GM23338 (cell line): ENCODE results near the gene NUSAP1.

Experiments
- CREB1 ChIP-seq: fragments of 250-450 bp; sonication (Bioruptor Pico); IDR thresholded peaks from 2 replicates; pipeline ENCODE4 v1.5.0; 2020; ENCODE audit warnings: low read depth, mild to moderate bottlenecking, moderate library complexity
- EZH2 ChIP-seq: fragments of 200-600 bp; sonication (generic); IDR thresholded peaks from one replicate; pipeline ENCODE4 v1.8.0; 2017; ENCODE audit warnings: antibody characterized with exemption, mild to moderate bottlenecking, low read depth; ENCODE audit not compliant: unreplicated experiment
- EZH2phosphoT487 ChIP-seq: fragments of 200-600 bp; sonication (generic); IDR thresholded peaks from one replicate; pipeline ENCODE4 v1.8.1; 2018; ENCODE audit warnings: antibody characterized with exemption; ENCODE audit not compliant: unreplicated experiment
- JUNB ChIP-seq: IDR thresholded peaks from one replicate; pipeline ENCODE4 v1.6.1; 2016; ENCODE audit warnings: antibody characterized with exemption; ENCODE audit not compliant: unreplicated experiment
- POLR2AphosphoS5 ChIP-seq: IDR thresholded peaks from 2 replicates; pipeline ENCODE4 v1.6.1; 2016; ENCODE audit warnings: antibody characterized with exemption, low read depth
- TF ChIP-seq, protein P1 (sequence below), 2 experiments: fragments of 200-600 bp in 1 of 2; sonication (generic) in 1 of 2; conservative IDR thresholded peaks; 2 replicates each; pipeline versions ENCODE4 v1.5.1 to v1.6.1; 2016 to 2017; ENCODE audit warnings: antibody characterized with exemption in 2 of 2, low read depth in 2 of 2, mild to moderate bottlenecking in 2 of 2, moderate library complexity in 1 of 2
- TF ChIP-seq, protein P2 (sequence below): IDR thresholded peaks from one replicate; pipeline ENCODE4 v1.6.1; 2018; ENCODE audit warnings: antibody characterized with exemption; ENCODE audit not compliant: unreplicated experiment

DNA sequence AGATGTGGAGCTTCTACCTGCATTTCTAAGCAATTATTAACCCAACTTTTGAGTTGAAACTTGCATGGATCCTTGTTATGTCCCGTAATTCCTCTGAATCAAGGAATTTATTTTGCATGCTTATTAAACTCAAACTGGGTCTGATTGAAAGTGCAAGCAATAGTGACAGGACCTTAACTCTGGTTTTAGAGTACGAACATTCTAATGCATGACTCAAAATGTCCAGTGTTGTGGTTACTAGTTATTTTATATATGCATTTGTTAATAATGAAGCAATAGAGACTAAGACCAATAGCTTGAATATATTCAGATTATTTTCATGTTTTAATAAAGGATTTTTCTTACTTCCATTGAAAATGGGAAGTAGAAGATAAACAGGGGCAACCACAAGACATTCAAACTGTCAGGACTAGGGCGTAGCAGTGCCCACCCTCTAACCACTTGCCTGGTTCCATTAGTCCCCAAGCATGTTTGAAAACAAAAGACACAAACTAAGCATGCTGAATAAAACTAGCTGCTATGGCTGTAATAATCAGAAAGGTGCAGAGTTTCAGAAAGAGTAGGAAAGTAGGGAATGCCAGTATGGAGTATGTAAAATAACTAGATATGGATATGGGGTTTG lies 28.4 kb upstream of the NUSAP1 start:
- TF ChIP-seq, protein P1, sequence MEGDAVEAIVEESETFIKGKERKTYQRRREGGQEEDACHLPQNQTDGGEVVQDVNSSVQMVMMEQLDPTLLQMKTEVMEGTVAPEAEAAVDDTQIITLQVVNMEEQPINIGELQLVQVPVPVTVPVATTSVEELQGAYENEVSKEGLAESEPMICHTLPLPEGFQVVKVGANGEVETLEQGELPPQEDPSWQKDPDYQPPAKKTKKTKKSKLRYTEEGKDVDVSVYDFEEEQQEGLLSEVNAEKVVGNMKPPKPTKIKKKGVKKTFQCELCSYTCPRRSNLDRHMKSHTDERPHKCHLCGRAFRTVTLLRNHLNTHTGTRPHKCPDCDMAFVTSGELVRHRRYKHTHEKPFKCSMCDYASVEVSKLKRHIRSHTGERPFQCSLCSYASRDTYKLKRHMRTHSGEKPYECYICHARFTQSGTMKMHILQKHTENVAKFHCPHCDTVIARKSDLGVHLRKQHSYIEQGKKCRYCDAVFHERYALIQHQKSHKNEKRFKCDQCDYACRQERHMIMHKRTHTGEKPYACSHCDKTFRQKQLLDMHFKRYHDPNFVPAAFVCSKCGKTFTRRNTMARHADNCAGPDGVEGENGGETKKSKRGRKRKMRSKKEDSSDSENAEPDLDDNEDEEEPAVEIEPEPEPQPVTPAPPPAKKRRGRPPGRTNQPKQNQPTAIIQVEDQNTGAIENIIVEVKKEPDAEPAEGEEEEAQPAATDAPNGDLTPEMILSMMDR (conservative IDR thresholded peaks at IDR 0.05; ENCODE audit: low read depth in 2 of 2) = no peak
- TF ChIP-seq EZH2phosphoT487 (no peak), POLR2AphosphoS5 (no peak), CREB1 (CRISPR knock-in tag) (no peak), EZH2 (no peak), JUNB (no peak)
- TF ChIP-seq, protein P2, sequence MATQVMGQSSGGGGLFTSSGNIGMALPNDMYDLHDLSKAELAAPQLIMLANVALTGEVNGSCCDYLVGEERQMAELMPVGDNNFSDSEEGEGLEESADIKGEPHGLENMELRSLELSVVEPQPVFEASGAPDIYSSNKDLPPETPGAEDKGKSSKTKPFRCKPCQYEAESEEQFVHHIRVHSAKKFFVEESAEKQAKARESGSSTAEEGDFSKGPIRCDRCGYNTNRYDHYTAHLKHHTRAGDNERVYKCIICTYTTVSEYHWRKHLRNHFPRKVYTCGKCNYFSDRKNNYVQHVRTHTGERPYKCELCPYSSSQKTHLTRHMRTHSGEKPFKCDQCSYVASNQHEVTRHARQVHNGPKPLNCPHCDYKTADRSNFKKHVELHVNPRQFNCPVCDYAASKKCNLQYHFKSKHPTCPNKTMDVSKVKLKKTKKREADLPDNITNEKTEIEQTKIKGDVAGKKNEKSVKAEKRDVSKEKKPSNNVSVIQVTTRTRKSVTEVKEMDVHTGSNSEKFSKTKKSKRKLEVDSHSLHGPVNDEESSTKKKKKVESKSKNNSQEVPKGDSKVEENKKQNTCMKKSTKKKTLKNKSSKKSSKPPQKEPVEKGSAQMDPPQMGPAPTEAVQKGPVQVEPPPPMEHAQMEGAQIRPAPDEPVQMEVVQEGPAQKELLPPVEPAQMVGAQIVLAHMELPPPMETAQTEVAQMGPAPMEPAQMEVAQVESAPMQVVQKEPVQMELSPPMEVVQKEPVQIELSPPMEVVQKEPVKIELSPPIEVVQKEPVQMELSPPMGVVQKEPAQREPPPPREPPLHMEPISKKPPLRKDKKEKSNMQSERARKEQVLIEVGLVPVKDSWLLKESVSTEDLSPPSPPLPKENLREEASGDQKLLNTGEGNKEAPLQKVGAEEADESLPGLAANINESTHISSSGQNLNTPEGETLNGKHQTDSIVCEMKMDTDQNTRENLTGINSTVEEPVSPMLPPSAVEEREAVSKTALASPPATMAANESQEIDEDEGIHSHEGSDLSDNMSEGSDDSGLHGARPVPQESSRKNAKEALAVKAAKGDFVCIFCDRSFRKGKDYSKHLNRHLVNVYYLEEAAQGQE = no peak
